HG03175 (cell line): ENCODE results near the gene C1QTNF6.

ENCODE experiments used
- ATAC-seq: cut with Tn5 transposase; IDR thresholded peaks from one replicate; pipeline ENCODE4 v1.9.1; 2021; ENCODE audit warnings: mild to moderate bottlenecking, moderate library complexity; ENCODE audit not compliant: unreplicated experiment

Gene C1QTNF6

GRCh38 chr22:37146507-37147180 is 41.4 kb downstream of the C1QTNF6 start:
- ATAC-seq, result no peak

- no peak for ATAC-seq
Measured at GRCh38 chr22:37146051-37146385, 42.0 kb downstream of the C1QTNF6 start.

DNA sequence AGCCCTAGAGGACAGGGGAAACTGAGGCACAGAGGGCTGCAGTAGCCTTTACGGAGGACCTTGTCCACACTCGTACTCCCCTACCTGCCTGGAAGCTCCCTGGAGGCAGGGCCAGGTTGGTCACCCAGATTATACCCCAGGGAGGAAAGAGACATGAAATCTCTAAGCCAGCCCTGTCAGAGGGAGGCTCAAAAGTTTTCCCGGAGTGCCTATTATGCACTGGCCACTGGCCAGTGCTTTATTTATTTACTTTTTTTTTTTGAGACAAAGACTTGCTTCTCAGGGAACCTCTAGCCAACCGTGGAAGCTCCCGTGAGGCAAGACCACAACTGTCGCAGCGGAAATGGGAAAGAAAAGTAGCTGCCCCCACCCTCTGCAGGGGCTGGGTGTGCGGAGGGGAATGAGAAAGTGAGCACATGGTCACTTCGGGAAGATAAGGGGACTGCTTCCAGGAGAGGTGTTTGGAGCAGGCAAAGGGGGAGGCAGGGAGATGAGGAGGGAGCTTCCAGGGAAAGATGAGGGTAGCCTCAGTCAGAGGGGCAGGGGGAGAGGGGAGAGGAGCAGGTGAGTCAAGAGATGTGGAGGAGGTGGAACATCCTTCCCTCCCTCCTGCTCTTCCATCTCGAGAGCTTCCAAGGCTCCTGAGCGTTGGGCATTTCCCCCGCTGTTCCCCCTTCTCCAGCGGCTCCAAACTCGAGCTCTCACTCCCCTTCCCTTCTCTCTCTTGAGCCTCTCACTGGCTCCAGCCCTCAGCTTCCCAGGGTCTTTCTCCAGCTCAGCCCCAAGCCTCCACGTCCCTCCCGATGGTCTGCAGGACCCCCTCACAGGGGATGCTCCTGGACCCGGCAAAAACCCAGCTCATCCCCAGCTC is 42.6 kb downstream of the C1QTNF6 start:
- no peak for ATAC-seq

- no peak for ATAC-seq
Measured at GRCh38 chr22:37144180-37144554, 43.9 kb downstream of the C1QTNF6 start.

DNA sequence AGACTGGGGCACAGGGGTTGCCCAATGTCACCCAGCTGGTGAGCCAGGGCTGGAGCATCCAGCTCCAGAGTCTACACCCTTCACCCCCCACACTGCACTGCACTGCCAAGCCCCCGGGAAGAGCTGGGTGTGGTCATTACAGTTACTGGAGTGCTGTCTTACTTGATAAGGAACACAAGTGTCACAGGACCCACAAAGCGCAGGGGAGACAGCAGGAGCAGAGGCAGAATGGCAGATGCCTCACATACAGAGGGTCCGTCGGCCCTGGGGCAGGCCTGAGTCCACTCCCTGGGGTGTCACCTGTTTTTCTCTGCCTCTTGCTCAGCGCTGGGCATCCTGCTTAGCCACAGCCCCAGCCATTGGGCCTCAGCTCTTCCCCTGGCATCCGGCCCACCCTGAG is 46.1 kb downstream of the C1QTNF6 start:
- ATAC-seq, result no peak

DNA sequence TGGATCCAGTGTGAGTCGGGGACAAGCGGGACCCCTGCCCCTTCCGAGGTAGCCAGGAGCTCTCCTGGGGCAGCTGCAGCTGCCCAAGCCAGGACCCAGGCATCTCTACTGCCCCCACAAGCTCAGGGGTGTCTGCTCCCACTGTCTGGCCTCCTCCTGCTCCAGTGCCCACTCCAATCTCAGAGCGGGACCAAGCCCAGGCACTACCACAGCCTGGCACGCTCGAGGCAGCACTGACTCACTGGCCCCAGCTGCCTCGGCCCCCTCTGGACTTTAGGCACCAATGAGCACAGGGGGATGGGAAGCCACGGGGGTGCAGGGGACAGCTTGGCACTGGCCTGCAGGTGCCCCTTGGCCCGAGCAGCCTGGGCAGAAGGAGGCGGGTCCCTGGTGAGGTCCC is 46.6 kb downstream of the C1QTNF6 start:
- no peak for ATAC-seq

DNA sequence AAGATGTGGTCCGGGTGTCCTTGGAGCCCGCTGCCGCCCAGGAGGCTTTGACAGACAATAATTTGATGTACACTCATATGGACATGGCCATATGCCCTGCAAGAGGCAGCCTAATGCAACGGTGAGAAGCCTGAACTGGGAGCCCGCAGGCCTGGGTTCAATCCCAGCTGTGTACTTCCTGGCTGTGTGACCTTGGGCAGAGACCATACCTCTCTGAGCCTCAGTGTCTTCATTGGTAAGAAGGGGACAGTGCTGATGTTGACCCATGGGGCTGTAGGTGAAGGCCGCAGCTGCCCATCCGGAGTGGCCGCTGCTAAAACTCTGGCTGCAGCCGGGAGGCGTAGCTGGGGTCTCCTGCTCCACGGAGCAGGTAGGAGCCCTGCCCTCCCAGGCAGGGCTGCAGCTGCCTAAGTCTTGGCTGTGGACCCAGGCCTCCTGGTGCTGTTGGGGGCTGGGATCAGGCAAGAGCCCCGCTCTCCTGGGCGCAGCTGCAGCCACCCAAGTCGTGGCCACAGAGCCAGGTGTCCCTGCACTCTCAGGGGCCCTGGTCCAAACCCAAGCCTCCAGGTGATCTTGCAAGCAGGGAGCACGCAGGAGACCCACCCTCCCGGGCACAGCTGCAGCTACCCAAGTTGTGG is 47.2 kb downstream of the C1QTNF6 start:
- no peak for ATAC-seq

DNA sequence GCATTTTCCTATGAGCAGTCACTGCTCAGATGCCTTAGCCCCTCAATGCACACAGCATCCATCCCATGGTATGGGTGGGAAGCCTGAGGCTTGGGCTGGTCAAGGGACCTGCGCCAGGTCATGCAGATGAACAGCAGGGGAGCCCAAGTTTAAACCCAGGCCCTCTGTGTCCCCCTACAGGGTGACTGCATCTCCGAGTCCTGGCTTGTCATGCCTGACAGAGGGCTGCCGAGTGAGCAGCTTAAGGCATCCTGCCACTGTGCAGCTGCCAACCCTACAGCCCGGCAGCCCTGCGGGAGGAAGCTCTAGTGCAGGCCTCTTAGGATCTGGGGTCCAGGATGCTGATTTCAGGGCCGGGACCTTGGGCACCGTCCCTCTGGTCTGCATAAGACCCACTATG is 48.3 kb downstream of the C1QTNF6 start:
- no peak for ATAC-seq

GRCh38 chr22:37138849-37139561 is 49.0 kb downstream of the C1QTNF6 start:
- ATAC-seq, result no peak

- no peak for ATAC-seq
Measured at GRCh38 chr22:37137903-37138665, 50.0 kb downstream of the C1QTNF6 start.

GRCh38 chr22:37137131-37137530 is 50.9 kb downstream of the C1QTNF6 start:
- ATAC-seq, result no peak

DNA sequence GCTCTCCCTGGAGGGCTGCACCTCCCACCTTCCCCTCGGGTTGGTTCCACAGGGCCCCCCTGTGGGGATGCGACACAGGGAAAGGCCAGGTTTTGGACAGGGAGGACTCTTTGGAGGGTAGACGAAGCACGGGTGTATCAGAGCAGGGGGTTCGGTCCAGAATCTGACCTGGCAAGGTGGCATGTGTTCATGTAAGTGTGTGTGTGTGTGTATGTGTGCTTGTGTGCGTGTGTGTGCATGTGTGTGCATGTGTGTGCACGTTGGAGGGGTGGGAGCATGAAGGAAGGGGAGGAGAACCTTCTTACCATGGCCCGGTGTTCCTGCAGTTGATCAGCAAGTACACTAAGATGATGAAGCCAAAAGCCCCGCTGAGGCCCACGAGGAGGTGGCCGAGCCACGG is 53.0 kb downstream of the C1QTNF6 start:
- no peak for ATAC-seq

DNA sequence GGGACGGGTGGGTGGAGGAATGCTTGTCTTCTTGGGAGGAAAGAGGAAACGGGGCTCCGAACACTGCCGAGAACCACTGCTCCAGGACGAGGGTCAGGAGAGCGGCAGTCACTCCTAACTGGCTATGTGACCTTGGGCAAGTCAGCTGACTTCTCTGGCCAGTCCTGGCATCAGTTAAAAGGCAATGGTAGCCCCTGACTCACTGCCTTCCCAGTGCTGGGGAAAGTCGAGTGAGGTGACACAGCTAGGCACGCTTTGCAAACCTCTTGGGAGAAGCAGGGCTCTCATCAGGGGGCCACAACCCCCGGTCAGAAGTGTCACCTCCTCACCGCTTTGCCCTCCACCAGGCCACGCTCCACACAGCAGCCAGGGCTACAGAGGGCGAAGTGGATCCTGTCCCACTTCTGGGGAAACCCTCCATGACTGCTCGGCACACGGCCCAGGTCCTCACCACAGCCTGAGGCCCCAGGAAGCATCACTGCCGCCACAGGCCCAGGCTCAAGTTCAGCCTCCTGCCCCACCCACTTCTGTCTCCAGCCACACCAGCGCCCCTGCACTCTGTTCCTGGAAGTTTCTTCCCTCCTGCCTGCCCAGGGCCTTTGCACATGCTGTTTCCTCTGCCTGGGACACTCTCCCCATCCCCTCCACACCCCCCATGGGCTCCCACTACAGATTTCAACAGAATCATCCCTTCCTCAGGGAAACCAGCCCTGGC is 54.6 kb downstream of the C1QTNF6 start:
- ATAC-seq, result no peak

GRCh38 chr22:37132773-37133172 is 55.3 kb downstream of the C1QTNF6 start:
- no peak for ATAC-seq
